GM18502 (cell line): ENCODE data around the gene AP2A2.
A peak's percentile ranks its signal among the peaks of the same experiment; 100 is the strongest.

ENCODE experiments used
- ATAC-seq: cut with Tn5 transposase; IDR thresholded peaks from one replicate; pipeline ENCODE4 v1.9.1; 2021; ENCODE audit warnings: mild to moderate bottlenecking; ENCODE audit not compliant: unreplicated experiment, poor library complexity

Gene AP2A2

GRCh38 chr11:923691-924405 is 1.8 kb upstream of the AP2A2 start:
- no peak for ATAC-seq

DNA sequence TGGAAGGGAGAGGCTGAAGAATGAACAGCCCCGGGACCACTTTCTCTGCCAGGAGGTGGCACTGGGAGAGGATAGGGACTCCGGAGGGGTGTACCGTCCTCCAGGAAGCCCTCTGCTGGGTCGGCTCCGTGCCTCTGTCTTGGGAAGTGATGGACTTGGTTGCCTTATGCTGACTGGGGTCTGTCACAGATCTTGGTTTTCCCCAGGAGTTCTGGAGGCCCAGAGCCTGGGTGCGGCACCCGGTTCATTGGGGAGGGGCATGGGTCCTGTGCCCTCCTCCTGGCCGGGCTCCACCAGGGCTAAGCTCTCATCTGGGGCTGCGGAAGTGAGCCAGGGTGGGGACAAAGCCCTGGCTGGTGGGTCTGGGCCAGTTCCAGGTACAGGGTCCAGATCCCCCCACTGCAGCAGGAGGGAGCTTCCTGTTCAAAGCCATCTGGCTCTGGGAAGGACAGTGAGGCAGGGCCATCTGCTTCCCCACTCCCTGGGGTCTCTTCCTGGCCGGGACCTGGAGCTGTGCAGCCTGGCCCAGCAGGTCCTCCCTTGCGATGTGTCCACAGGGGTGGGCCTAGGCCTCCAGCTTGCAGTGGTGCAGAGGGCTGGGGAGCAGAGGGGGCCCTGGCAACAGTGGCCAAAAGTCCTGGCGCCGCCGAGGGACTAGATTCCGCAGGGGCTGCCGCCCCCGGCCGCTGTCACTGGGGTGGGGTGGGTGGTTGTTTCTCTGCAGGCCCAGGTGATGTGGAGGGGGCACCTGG is 1.1 kb upstream of the AP2A2 start:
- no peak for ATAC-seq

DNA sequence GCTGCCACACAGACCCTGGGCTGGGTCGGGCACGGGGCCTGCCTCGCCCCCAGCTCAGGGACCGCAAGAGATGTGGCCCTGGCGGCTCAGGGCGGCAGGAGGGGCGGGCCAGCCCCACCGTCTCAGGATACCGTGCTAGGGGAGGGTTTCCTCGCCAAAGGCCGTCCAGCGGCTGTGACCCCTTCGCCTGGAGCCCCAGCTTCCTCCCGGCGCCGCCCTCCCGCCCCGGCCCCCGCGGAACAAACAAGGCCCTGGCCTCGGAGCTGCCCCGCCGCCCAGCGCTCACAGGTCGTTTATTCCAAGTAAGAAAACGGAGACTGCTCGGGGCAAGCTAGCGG is 543 bp upstream of the AP2A2 start:
- ATAC-seq: peak; percentile 5

- ATAC-seq: no peak
Measured at GRCh38 chr11:926341-926916, 759 bp downstream of the AP2A2 start.

DNA sequence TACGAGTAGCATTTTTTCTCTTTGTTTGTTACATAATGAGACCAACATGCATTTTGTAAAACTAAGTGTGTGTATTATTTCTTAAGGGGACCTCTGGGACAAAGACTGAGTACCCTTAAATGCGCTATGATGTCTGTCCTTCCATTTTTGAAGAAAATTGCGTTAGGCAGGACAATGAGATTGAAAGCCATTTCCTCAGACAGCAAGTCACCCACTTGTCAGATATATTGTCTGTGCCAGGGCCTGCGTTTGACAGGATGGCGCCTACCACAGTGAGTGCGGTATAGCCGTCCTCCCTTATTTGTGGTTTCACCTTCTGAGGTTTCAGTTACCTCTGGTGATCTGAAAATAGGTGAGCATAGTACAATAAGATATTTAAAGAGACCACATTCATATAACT is 2.2 kb downstream of the AP2A2 start:
- no peak for ATAC-seq

GRCh38 chr11:928786-929185 is 3.1 kb downstream of the AP2A2 start:
- no peak for ATAC-seq

DNA sequence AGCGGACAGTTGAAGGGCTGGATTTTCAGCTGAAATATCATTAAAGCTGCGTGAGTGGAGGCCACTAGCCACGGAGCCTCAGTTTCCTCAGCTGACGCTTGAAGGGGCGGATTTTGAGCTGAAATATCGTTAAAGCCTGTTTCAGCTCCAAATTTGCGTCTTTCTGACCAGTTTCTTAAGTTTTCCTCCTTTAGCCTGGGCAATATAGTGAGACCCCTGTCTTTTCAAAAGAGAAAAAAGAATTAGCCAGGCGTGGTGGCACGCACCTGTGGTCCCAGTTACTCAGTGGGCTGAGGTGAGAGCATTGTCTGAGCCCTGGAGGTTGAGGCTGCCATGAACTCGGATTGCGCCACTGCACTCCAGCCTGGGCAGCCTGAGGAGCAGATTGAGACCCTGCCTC is 3.7 kb downstream of the AP2A2 start:
- no peak for ATAC-seq

DNA sequence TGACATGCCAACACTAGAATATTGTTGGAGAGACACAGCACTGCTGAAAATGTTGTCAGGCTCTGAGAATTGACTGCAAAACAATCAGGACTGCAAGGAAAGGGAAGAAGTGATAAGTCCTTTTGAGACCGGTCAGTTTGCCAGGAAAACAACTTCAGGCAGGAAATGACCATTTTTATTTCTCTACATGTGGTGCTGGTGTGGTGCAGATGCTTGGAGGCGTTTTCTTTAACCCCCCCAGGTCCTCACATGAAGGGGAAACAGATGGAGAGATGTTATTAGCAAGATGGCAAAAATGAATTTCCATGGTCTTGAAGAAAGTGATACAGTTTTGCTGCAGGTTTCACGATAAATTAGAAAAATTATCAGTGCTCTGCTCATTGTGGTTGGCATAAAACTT is 5.7 kb downstream of the AP2A2 start:
- no peak for ATAC-seq

DNA sequence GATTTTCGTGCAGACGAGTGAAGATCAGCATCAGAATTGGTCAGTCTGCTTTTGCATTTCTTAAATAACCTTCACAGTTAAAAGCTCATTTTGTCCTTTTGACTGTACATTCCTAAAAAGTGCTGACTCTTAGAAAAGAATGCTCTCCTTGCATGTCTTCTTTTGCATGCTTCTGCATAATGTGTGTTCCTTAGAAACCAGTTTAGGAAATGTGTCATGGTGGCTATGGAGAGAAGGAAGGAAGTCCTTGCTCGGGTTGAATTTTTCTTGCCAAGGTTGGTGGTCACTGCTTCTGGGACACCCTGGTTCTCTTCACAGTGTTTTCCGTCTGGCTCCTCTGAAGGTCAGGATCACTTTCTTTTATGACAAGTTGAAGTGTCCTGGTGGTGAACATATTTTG is 6.8 kb downstream of the AP2A2 start:
- ATAC-seq: no peak

DNA sequence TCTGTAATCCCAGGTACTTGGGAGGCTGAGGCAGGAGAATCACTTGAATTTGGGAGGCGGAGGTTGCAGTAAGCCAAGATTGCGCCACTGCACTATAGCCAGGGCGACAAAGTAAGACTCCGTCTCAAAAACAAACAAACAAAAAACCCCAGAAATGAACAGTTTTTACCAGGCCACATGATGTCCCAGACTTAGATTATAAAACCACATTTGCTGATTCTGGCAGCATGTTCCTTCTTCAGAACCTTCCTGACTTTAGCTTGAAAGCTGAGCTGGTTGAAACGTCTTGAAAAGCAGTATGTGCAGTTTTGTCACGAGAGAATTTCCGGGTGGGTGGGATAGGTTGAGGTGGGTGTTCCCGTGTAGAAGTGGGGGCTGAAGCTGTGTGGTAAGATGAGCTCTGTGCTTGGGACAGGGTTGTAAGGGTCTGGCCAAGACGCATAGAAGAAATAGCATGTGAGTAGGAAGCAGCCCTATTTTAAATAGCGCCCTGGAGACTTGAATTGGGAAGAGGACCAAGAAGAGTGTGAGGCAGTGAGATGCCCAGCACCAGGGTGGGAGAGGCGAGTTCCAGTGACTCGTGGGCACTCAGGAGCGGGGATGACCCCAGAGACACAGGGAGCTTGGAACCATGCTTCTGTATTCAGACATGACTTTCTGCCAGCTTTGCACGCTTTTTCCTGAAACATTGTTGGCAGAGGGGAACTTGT is 7.6 kb downstream of the AP2A2 start:
- ATAC-seq: no peak

DNA sequence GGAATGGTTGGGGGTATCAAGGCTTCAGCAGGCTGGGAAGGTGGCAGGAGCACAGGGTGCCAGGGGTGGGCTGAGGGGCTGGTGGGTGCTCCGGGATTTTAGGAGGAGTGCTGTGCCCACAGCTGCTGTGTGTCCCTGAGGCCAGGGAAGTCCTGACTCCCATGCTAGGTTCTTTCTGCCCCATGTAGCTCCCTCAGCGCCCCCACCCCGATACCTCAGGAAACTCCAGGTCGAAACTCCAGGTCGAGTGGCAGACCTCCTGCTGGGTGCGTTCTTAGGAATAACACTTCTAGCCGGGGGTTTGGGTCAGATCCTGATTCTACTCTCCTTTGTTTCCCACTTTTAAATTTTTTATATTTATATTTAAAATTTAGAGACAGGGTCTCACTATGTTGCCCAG is 8.3 kb downstream of the AP2A2 start:
- ATAC-seq: no peak

GRCh38 chr11:934527-934926 is 8.9 kb downstream of the AP2A2 start:
- no peak for ATAC-seq

DNA sequence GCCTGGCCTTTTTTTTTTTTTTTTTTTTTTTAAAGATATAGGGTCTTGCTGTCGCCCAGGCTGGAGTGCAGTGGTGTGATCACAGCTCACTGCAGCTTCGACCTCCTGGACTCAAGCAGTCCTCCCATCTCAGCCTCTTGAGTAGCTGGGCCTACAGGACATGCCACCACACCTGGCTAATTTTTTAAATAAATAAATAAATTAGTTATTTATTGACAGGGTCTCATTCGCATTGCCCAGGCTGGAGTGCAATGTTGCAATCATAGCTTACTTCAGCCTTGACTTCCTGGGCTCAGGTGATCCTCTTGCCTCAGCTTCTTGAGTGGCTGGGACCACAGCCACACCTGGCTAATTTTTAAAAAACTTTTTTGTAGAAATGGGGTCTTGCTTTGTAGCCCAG is 10.5 kb downstream of the AP2A2 start:
- no peak for ATAC-seq

DNA sequence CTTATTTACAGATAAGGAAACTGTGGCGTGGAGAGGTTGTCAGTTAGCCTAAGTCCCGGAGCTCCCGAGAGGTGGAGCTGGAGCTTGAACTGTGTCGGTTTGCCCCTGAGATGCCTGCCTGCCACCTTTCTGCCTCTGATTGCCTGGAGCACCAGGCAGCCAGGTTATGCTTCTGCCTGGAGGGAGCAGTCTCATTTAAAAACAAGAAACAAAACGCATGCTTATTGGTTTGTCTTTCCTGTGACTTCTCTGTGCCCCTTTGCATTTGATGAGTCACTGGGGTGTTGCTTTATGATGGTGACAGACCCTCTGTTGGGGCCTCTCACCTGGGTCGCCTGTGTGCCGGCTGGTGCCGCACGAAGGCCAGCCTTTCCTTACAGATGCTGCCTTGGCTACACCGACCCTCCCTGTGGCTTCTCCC is 12.2 kb downstream of the AP2A2 start:
- ATAC-seq: no peak

GRCh38 chr11:940496-941135 is 14.9 kb downstream of the AP2A2 start:
- no peak for ATAC-seq

DNA sequence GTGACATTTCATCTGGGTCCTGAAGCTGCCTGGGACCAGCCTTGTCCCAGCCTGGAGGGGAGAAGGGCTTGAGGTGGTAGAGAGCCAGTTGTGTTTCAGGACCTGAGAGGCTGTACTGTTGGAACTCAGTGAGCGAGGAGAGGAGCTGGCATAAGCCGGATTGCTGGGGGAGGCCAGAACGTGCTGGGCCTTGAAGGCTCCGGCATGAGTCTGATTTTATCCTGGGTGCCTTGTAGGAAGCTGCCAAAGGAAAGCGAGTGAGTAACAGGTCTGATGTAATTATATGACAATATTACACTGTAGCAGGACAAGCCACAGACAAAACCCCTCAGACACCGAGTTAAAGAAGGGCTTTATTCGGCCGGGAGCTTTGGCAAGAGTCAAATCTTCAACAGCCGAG is 17.2 kb downstream of the AP2A2 start:
- ATAC-seq: no peak

- no peak for ATAC-seq
Measured at GRCh38 chr11:944711-945470, 19.2 kb downstream of the AP2A2 start.

GRCh38 chr11:945986-946385 is 20.3 kb downstream of the AP2A2 start:
- ATAC-seq: no peak

DNA sequence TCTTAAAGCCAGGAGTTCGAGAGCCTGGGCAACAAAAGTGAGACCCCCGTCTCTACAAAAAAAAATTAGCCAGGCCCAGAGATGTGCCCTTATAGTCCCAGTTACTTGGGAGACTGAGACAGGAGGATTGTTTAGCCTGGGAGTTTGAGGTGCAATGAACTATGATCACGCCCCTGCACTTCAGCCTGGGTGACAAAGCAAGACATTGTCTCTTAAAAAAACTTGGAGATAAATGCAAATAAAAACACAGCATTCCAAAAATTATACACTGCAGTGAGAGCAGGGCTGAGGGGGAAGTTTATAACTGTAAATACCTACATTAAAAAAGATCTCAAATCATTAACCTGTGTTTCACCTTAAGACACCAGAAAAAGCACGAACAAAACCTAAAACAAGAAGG is 22.1 kb downstream of the AP2A2 start:
- ATAC-seq: no peak

- ATAC-seq: no peak
Measured at GRCh38 chr11:951507-951906, 25.8 kb downstream of the AP2A2 start.
